Thyroid gland (tissue), 4 donors: Measurements from ENCODE around the gene CNDP2.
A peak's percentile ranks its signal among the peaks of the same experiment; 100 is the strongest.

Source experiments
- CTCF ChIP-seq, 6 experiments: fragments of 200-600 bp in 3 of 6; fragments of 450-650 bp in 3 of 6; sonication (generic) in 3 of 6; IDR thresholded peaks; one replicate each; pipeline ENCODE4 v1.5.1; 2016 to 2019; ENCODE audit warnings: antibody characterized with exemption in 6 of 6, mild to moderate bottlenecking in 2 of 6, inconsistent platforms in 1 of 6, moderate library complexity in 1 of 6
- POLR2A ChIP-seq, 2 donors: fragments of 450-650 bp; IDR thresholded peaks; one replicate each; pipeline ENCODE4 v1.6.1; 2017; ENCODE audit warnings: antibody characterized with exemption in 2 of 2, mild to moderate bottlenecking in 2 of 2, moderate library complexity in 1 of 2

- no peak for TF ChIP-seq CTCF (IDR thresholded peaks at IDR 0.05)
- peak in 1 of 2 donors; percentile 48 for TF ChIP-seq POLR2A (IDR thresholded peaks at IDR 0.05)
Measured at GRCh38 chr18:74498712-74499627, 2.8 kb downstream of the CNDP2 start.
